Measurements from ENCODE around the gene PIP5K1B.

DNA sequence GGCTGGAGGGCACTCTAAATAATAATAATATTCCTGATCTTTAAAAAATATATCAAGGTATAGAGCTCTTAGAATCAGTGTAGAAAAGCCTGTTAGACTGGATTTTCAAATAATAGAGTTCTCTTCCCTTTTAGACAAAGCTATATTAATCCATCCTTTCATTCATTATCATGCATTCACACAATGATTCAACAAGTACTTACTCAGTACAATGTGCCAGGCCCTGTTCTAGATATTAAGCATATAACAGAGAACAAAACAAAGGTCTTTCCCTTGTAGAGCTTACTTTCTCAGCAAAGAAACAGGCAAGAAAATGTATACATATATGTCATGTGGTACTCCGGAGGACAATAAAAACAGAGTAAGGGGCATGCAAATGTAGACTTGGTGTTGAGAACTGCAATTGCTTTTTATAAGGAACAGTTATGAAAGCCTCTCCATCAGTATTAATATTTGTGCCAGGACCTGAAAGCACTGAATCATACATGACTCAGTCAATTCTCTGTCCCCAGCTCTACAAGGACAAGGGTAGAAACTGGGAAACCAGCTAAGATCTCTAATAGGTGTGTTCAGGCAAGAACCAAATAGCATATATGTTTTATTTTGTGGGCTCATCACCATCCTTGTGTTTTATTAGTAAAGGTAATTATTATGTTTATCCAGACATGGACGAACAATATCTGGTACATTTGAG, 72.2 kb downstream of the PIP5K1B start:
- TF ChIP-seq, protein P1, sequence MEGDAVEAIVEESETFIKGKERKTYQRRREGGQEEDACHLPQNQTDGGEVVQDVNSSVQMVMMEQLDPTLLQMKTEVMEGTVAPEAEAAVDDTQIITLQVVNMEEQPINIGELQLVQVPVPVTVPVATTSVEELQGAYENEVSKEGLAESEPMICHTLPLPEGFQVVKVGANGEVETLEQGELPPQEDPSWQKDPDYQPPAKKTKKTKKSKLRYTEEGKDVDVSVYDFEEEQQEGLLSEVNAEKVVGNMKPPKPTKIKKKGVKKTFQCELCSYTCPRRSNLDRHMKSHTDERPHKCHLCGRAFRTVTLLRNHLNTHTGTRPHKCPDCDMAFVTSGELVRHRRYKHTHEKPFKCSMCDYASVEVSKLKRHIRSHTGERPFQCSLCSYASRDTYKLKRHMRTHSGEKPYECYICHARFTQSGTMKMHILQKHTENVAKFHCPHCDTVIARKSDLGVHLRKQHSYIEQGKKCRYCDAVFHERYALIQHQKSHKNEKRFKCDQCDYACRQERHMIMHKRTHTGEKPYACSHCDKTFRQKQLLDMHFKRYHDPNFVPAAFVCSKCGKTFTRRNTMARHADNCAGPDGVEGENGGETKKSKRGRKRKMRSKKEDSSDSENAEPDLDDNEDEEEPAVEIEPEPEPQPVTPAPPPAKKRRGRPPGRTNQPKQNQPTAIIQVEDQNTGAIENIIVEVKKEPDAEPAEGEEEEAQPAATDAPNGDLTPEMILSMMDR (IDR thresholded peaks at IDR 0.05) = no peak
- no peak for TF ChIP-seq POLR2A (IDR thresholded peaks at IDR 0.05)
